ENCODE measurements around the gene GJA3. TPM values are rescaled to one million over a fixed set of nuclear protein-coding genes. Genes with fewer than 3 reads are reported as not detected.

The GJA3 gene
- total RNA-seq, 1 experiment from 2014 or later = 0.92 TPM

DNA sequence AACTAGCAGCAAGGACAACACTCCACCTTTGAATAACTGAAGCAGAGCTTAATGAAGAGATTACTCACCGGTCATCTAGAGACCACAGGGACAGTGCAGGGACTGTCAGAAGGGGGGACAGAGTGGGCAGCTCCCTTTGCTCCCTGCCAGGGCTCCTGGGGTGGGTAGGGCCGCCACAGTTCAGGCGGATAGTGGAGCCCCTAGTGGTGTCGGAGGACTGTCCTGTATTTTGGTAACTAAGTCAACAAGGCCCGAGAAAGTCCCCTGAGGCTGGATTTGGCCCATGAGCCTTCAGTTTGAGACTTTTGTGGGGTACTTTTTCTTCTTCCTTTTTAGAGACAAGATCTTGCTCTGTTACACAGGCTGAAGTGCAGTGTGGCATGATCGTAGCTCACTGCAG lies 44.6 kb downstream of the GJA3 start:
- Histone ChIP-seq H2AK5ac (ENCODE audit: insufficient read length, low read length) (no peak overlapping the region), H3T11ph (ENCODE audit: low read length) (no peak overlapping the region), H3K79me2 (ENCODE audit: insufficient read depth, low read length) (no peaks in the 10 kb centered on the region), H3K18ac (ENCODE audit: insufficient read length, low read depth, low read length) (no peak overlapping the region), H2BK120ac (ENCODE audit: low read depth, low read length, poor library complexity, severe bottlenecking) (no peak overlapping the region), H3K23ac (ENCODE audit: insufficient read length, low read depth, low read length) (no peak overlapping the region), H3K27ac (ENCODE audit: insufficient read length, low read depth, low read length) (no peak overlapping the region), H2BK15ac (ENCODE audit: low read depth, low read length) (no peak overlapping the region), H4K20me1 (ENCODE audit: control insufficient read depth, insufficient read depth, insufficient read length) (no peaks in the 10 kb centered on the region), H2BK20ac (ENCODE audit: low read depth, low read length, poor library complexity, severe bottlenecking) (no peak overlapping the region), H3K56ac (ENCODE audit: insufficient read length, low read depth, low read length) (no peak overlapping the region), H4K8ac (replicated peaks; ENCODE audit: insufficient read length, low read depth, low read length) (no peak overlapping the region), H2BK5ac (ENCODE audit: insufficient read length, low read length) (no peak overlapping the region), H3K9ac (ENCODE audit: extremely low read depth, insufficient read length, low read length) (no peak overlapping the region), H3K4me2 (ENCODE audit: insufficient read depth, insufficient read length, low read length) (no peak overlapping the region), H4K5ac (ENCODE audit: insufficient read length, low read depth, low read length) (no peak overlapping the region), H3K4ac (ENCODE audit: low read depth, low read length) (no peak overlapping the region), H3K79me1 (ENCODE audit: insufficient read depth, low read depth, low read length, poor library complexity, severe bottlenecking) (no peaks in the 10 kb centered on the region), H2BK12ac (ENCODE audit: insufficient read length, low read depth, low read length) (no peak overlapping the region), H2AFZ (ENCODE audit: low read length) (no peak overlapping the region), H3K27me3 (ENCODE audit: insufficient read depth, low read length) (no peaks in the 10 kb centered on the region), H3K23me2 (ENCODE audit: insufficient read length, low read depth, low read length, poor library complexity, severe bottlenecking) (peaks cover 15% of the 10 kb centered on the region), H4K91ac (ENCODE audit: insufficient read length, low read depth, low read length) (no peak overlapping the region), H3K9me3 (ENCODE audit: control insufficient read depth, low read depth, low read length) (no peaks in the 10 kb centered on the region), H3K4me1 (ENCODE audit: insufficient read depth, low read length) (no peaks in the 10 kb centered on the region), H3K14ac (ENCODE audit: insufficient read depth, low read length) (no peak overlapping the region)
- Mint-ChIP-seq H3K27me3 (ENCODE audit: low read depth) (peaks cover 6% of the 10 kb centered on the region), H3K9me3 (no peaks in the 10 kb centered on the region; a peak in 1 of 5 replicates), H3K4me3 (no peak overlapping the region), H3K36me3 (ENCODE audit: insufficient read depth in 1 of 3, low read depth in 3 of 3) (no peaks in the 10 kb centered on the region), H3K27ac (no peak overlapping the region), H3K4me1 (peaks cover 17 to 22% of the 10 kb centered on the region in 2 experiments)
- TF ChIP-seq, protein P1, sequence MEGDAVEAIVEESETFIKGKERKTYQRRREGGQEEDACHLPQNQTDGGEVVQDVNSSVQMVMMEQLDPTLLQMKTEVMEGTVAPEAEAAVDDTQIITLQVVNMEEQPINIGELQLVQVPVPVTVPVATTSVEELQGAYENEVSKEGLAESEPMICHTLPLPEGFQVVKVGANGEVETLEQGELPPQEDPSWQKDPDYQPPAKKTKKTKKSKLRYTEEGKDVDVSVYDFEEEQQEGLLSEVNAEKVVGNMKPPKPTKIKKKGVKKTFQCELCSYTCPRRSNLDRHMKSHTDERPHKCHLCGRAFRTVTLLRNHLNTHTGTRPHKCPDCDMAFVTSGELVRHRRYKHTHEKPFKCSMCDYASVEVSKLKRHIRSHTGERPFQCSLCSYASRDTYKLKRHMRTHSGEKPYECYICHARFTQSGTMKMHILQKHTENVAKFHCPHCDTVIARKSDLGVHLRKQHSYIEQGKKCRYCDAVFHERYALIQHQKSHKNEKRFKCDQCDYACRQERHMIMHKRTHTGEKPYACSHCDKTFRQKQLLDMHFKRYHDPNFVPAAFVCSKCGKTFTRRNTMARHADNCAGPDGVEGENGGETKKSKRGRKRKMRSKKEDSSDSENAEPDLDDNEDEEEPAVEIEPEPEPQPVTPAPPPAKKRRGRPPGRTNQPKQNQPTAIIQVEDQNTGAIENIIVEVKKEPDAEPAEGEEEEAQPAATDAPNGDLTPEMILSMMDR (conservative IDR thresholded peaks at IDR 0.05) = peak; percentile 46; the same call in 2 of the 3 replicates
- no peak for DNase-seq
- WGBS (ENCODE audit: extremely low coverage, insufficient read length, low lambda C conversion rate) = no CpG with 5 or more reads among the region's 6 CpGs
